WERI-Rb-1 (cell line): ENCODE results near the gene RFX2.
"Not testable (repeated sequence)": the region's sequence is repeated elsewhere in the genome, so short reads cannot be mapped to it uniquely, and the experiment has no call there.

Experiments used
- DNase-seq: peaks from one replicate; pipeline ENCODE4 v3.0.0-alpha.2; 2020
- H3K27ac ChIP-seq: fragments of 250-450 bp; sonication (Bioruptor Pico); 2 replicates; pipeline ENCODE4 v1.5.1; 2020; ENCODE audit warnings: mild to moderate bottlenecking, moderate library complexity
- H3K27me3 ChIP-seq: fragments of 250-450 bp; sonication (Bioruptor Pico); 2 replicates; pipeline ENCODE4 v1.5.1; 2021; ENCODE audit warnings: mild to moderate bottlenecking, low read depth, moderate library complexity; ENCODE audit not compliant: insufficient read depth, severe bottlenecking
- H3K36me3 ChIP-seq: fragments of 250-450 bp; sonication (Bioruptor Pico); 2 replicates; pipeline ENCODE4 v1.5.1; 2020; ENCODE audit warnings: mild to moderate bottlenecking, moderate library complexity
- H3K4me3 ChIP-seq: 2 replicates; pipeline ENCODE4 v1.5.1; 2011; ENCODE audit warnings: low read depth, mild to moderate bottlenecking, control low read depth, low read length
- H3K9me3 ChIP-seq: fragments of 250-450 bp; sonication (Bioruptor Pico); 2 replicates; pipeline ENCODE4 v1.5.1; 2021; ENCODE audit warnings: mild to moderate bottlenecking, moderate library complexity; ENCODE audit not compliant: severe bottlenecking
- TF ChIP-seq, protein P1 (sequence below): IDR thresholded peaks from 2 replicates; pipeline ENCODE4 v1.5.1; 2011; ENCODE audit warnings: low read depth, mild to moderate bottlenecking, control low read depth, inconsistent platforms, low read length

The RFX2 gene

GRCh38 chr19:6032381-6032780 is 77.9 kb downstream of the RFX2 start:
- TF ChIP-seq, protein P1, sequence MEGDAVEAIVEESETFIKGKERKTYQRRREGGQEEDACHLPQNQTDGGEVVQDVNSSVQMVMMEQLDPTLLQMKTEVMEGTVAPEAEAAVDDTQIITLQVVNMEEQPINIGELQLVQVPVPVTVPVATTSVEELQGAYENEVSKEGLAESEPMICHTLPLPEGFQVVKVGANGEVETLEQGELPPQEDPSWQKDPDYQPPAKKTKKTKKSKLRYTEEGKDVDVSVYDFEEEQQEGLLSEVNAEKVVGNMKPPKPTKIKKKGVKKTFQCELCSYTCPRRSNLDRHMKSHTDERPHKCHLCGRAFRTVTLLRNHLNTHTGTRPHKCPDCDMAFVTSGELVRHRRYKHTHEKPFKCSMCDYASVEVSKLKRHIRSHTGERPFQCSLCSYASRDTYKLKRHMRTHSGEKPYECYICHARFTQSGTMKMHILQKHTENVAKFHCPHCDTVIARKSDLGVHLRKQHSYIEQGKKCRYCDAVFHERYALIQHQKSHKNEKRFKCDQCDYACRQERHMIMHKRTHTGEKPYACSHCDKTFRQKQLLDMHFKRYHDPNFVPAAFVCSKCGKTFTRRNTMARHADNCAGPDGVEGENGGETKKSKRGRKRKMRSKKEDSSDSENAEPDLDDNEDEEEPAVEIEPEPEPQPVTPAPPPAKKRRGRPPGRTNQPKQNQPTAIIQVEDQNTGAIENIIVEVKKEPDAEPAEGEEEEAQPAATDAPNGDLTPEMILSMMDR: no peak
- H3K27ac ChIP-seq: no peak overlapping the region
- no peaks in the 10 kb centered on the region for H3K27me3 ChIP-seq
- H3K4me3 ChIP-seq: no peak overlapping the region
- no peak for DNase-seq
- no peaks in the 10 kb centered on the region for H3K9me3 ChIP-seq
- H3K36me3 ChIP-seq: no peaks in the 10 kb centered on the region

DNA sequence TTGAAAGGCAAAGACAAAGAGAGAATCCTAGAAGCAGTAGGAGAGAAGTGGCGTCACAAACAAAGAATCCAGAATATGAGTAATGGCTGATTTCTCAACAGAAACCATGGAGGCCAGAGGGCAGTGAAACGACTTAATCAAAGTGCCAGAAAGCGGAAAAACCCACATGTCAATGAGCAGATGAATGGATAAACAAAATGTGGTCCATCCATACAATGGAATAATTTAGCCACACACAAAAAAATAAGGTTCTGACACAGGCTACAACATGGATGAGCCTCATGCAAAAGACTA is 80.1 kb downstream of the RFX2 start:
- Histone ChIP-seq H3K27ac (no peak overlapping the region), H3K27me3 (no peaks in the 10 kb centered on the region), H3K4me3 (no peak overlapping the region), H3K9me3 (no peaks in the 10 kb centered on the region), H3K36me3 (no peaks in the 10 kb centered on the region)
- TF ChIP-seq, protein P1: no peak
- no peak for DNase-seq

- Histone ChIP-seq H3K4me3 (no peak overlapping the region), H3K27me3 (no peaks in the 10 kb centered on the region), H3K9me3 (no peaks in the 10 kb centered on the region), H3K36me3 (no peaks in the 10 kb centered on the region), H3K27ac (no peak overlapping the region)
- TF ChIP-seq, protein P1: no peak
- DNase-seq: no peak
These were observed 83.7 kb downstream of the RFX2 start for GRCh38 chr19:6026390-6027227.

GRCh38 chr19:6024756-6025155 is 85.5 kb downstream of the RFX2 start:
- H3K27me3 ChIP-seq, H3K36me3 ChIP-seq, DNase-seq, H3K9me3 ChIP-seq, H3K4me3 ChIP-seq, H3K27ac ChIP-seq: not testable (repeated sequence)

- no peaks in the 10 kb centered on the region for H3K9me3 ChIP-seq
- H3K36me3 ChIP-seq: no peaks in the 10 kb centered on the region
- DNase-seq: no peak
- TF ChIP-seq, protein P1: no peak
- H3K27me3 ChIP-seq: no peaks in the 10 kb centered on the region
- no peak overlapping the region for H3K27ac ChIP-seq
- no peak overlapping the region for H3K4me3 ChIP-seq
These were observed 86.4 kb downstream of the RFX2 start for GRCh38 chr19:6023936-6024335.

DNA sequence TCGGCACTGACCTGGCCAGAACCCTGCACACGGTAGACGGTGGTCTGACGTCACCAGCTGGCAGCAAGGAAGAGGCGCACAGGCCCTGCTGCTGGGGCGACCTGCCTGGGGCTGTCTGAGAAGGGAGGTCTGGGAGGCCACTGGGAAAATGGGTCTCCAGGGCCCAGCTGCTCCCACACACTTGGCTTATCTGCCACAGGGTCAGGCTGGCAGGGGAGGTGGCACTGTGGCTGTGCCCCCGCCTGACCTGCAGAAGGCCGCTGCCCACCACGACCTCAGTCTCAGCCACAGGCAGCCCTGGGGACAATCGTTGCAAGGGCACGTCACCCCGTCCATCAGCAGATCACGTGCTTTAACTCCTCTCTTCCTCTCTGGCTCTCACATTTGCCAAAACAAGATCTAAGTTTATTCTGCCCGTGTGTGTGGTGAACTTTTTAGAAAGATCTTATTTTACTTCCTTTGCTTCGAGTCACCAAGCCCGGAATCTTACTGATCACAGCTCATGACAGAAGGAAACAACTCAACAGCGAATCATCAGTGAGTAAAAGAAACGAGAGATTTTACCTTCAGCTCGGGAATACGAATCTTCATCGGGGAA is 87.1 kb downstream of the RFX2 start:
- TF ChIP-seq, protein P1: no peak
- H3K27me3 ChIP-seq: no peaks in the 10 kb centered on the region
- no peaks in the 10 kb centered on the region for H3K36me3 ChIP-seq
- no peak for DNase-seq
- no peak overlapping the region for H3K27ac ChIP-seq
- no peak overlapping the region for H3K4me3 ChIP-seq
- no peaks in the 10 kb centered on the region for H3K9me3 ChIP-seq
